Skeletal muscle tissue (tissue), 4 donors: Measurements from ENCODE around the gene CCBE1. TPM values are rescaled to one million over a fixed set of nuclear protein-coding genes. Genes with fewer than 3 reads are reported as not detected.

Experiments
- H3K27ac ChIP-seq: one replicate; pipeline ENCODE4 v1.7.0; 2013; ENCODE audit warnings: mild to moderate bottlenecking, low read depth, low read length, inconsistent platforms
- H3K27me3 ChIP-seq, 3 donors: one replicate each; pipeline ENCODE4 v1.7.0; 2013; ENCODE audit warnings: low read length in 3 of 3; ENCODE audit not compliant: control insufficient read depth in 3 of 3, insufficient read depth in 3 of 3
- H3K36me3 ChIP-seq, 3 donors: one replicate each; pipeline ENCODE4 v1.7.0; 2013; ENCODE audit warnings: low read length in 3 of 3; ENCODE audit not compliant: control insufficient read depth in 3 of 3, insufficient read depth in 3 of 3
- H3K4me1 ChIP-seq, 3 donors: one replicate each; pipeline ENCODE4 v1.7.0; 2013; ENCODE audit warnings: low read length in 3 of 3, mild to moderate bottlenecking in 3 of 3; ENCODE audit not compliant: control insufficient read depth in 3 of 3, insufficient read depth in 3 of 3
- H3K4me3 ChIP-seq, 3 donors: one replicate each; pipeline ENCODE4 v1.7.0; 2013; ENCODE audit warnings: low read length in 3 of 3
- H3K9ac ChIP-seq, 3 donors: one replicate each; pipeline ENCODE4 v1.7.0; 2013; ENCODE audit warnings: low read length in 3 of 3, mild to moderate bottlenecking in 3 of 3, moderate library complexity in 2 of 3, low read depth in 1 of 3
- H3K9me3 ChIP-seq, 3 donors: one replicate each; pipeline ENCODE4 v1.7.0; 2013; ENCODE audit warnings: low read length in 3 of 3; ENCODE audit not compliant: control insufficient read depth in 3 of 3
- total RNA-seq: library from RNA; depleted of rRNA; stranded (reverse); fragments of >200 nt; gene quantifications from one replicate; pipeline ENCODE4 v1.2.3, GENCODE V29; 2014
- donor health status: Osteomylitis.

CCBE1 gene
- total RNA-seq, 1 donor from 2014 or later = 2.6 TPM

- H3K27ac ChIP-seq = no peak overlapping the region
- H3K4me1 ChIP-seq = peaks cover 0 to 5% (median 0%) of the 10 kb centered on the region in 3 donors
- no peaks in the 10 kb centered on the region for H3K9me3 ChIP-seq
- H3K4me3 ChIP-seq = no peak overlapping the region
- H3K9ac ChIP-seq = no peak overlapping the region
- no peaks in the 10 kb centered on the region for H3K36me3 ChIP-seq
- H3K27me3 ChIP-seq = no peaks in the 10 kb centered on the region
These were observed 151.0 kb downstream of the CCBE1 start for GRCh38 chr18:59546188-59546587.

DNA sequence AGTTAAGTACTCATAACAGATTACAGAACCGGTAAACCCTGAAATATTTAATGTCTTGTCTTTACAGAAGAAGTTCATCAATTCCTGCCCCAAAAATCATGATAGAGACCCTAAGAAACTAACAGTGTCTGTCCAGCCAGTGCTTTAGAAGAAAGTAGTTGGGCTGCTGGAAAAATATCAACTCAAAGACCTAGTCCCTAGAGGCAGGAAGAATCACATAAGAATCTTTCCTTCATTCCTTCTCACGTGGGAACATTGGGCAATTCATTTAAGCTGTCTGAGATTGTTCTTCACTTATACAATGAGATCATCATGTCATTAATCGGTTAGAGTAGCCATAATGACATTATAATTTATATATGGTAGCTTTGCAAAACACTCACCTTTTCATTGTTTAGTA lies 156.4 kb downstream of the CCBE1 start:
- Histone ChIP-seq H3K9ac (no peak overlapping the region), H3K36me3 (no peaks in the 10 kb centered on the region), H3K9me3 (no peaks in the 10 kb centered on the region), H3K27me3 (peaks cover 0 to 3% (median 0%) of the 10 kb centered on the region in 3 donors), H3K4me1 (no peaks in the 10 kb centered on the region), H3K27ac (no peak overlapping the region), H3K4me3 (no peak overlapping the region)

DNA sequence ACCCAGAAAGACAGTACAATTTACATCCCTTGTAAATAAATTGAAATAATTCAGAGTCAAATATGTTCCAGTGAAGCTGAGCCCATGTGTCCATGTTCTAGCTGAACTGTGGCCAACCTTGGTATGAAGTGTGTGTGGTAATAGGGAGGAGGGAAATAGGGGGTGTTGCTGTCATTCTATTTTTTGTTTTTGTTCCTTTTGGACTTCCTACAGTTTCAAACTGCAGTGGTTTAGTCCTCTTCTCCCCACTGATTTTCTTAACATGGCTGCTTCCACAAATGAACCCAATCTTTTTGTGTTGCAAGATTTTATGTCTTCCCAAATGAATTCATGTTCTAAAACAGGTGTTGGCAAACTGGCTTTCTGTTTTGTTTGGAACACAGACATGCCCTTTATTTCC lies 156.9 kb downstream of the CCBE1 start:
- H3K27ac ChIP-seq = no peak overlapping the region
- H3K4me1 ChIP-seq = no peaks in the 10 kb centered on the region
- no peaks in the 10 kb centered on the region for H3K9me3 ChIP-seq
- H3K27me3 ChIP-seq = peaks cover 0 to 3% (median 0%) of the 10 kb centered on the region in 3 donors
- H3K36me3 ChIP-seq = no peaks in the 10 kb centered on the region
- no peak overlapping the region for H3K4me3 ChIP-seq
- H3K9ac ChIP-seq = no peak overlapping the region

- Histone ChIP-seq H3K9ac (no peak overlapping the region), H3K36me3 (no peaks in the 10 kb centered on the region), H3K4me1 (no peaks in the 10 kb centered on the region), H3K4me3 (no peak overlapping the region), H3K27me3 (peaks cover 0 to 3% (median 0%) of the 10 kb centered on the region in 3 donors), H3K27ac (no peak overlapping the region), H3K9me3 (no peaks in the 10 kb centered on the region)
These were observed 158.1 kb downstream of the CCBE1 start for GRCh38 chr18:59539108-59539507.

DNA sequence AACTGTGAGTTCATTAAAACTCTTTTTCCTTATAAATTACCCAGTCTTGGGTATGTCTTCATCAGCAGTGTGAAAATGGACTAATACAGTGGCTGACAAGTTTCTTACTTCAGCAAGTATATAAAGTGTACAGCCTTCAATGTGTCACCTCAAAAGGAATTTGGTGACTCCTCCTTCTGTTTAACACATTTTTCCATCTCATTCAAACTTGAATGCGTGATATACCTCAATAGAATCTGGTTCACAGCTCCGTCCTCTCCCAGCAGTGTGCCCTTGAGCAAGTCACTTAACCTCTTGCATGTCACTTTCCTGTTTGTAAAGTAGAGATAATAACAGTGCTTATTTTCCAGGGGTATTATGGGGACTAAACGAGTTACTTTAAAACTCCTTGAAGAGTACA lies 159.6 kb downstream of the CCBE1 start:
- no peak overlapping the region for H3K4me3 ChIP-seq

GRCh38 chr18:59536166-59536565 lies 161.1 kb downstream of the CCBE1 start:
- H3K9ac ChIP-seq = no peak overlapping the region
- H3K27me3 ChIP-seq = peaks cover 0 to 3% (median 0%) of the 10 kb centered on the region in 3 donors

More for the DNA sequence above, 159.6 kb downstream of the CCBE1 start:
- no peak overlapping the region for H3K27ac ChIP-seq
- peaks cover 0 to 3% (median 0%) of the 10 kb centered on the region in 3 donors for H3K27me3 ChIP-seq
- no peaks in the 10 kb centered on the region for H3K4me1 ChIP-seq
- no peaks in the 10 kb centered on the region for H3K36me3 ChIP-seq
- H3K9ac ChIP-seq = no peak overlapping the region
- no peaks in the 10 kb centered on the region for H3K9me3 ChIP-seq

GRCh38 chr18:59535055-59535454 lies 162.2 kb downstream of the CCBE1 start:
- H3K9ac ChIP-seq = no peak overlapping the region
- H3K27me3 ChIP-seq = no peaks in the 10 kb centered on the region

More at GRCh38 chr18:59536166-59536565, 161.1 kb downstream of the CCBE1 start:
- no peak overlapping the region for H3K4me3 ChIP-seq
- no peaks in the 10 kb centered on the region for H3K9me3 ChIP-seq
- no peaks in the 10 kb centered on the region for H3K36me3 ChIP-seq
- H3K4me1 ChIP-seq = no peaks in the 10 kb centered on the region
- H3K27ac ChIP-seq = no peak overlapping the region

DNA sequence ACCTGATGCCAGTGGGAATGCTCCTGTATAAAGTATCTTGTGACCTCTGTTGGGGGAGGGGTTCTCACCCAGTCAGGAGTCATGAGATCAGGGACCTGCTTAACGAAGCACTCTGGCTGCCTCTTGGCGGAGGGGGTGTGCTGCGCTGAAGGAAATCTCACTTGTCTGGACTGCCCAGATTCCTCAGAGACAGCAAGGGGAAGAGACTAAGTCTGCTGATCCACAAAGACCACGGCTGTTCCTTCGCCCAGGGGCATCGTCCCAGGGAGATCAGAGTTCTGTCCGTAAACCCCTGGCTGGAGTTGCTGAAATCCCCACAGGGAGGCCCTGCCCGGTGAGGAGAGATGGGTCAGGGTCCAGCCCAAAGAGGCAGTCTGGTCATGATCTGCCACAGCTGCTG lies 168.4 kb downstream of the CCBE1 start:
- H3K27ac ChIP-seq = no peak overlapping the region
- no peak overlapping the region for H3K9ac ChIP-seq
- H3K4me3 ChIP-seq = no peak overlapping the region

More at GRCh38 chr18:59535055-59535454, 162.2 kb downstream of the CCBE1 start:
- H3K4me1 ChIP-seq = no peaks in the 10 kb centered on the region
- H3K27ac ChIP-seq = no peak overlapping the region
- no peak overlapping the region for H3K4me3 ChIP-seq
- no peaks in the 10 kb centered on the region for H3K36me3 ChIP-seq
- no peaks in the 10 kb centered on the region for H3K9me3 ChIP-seq

DNA sequence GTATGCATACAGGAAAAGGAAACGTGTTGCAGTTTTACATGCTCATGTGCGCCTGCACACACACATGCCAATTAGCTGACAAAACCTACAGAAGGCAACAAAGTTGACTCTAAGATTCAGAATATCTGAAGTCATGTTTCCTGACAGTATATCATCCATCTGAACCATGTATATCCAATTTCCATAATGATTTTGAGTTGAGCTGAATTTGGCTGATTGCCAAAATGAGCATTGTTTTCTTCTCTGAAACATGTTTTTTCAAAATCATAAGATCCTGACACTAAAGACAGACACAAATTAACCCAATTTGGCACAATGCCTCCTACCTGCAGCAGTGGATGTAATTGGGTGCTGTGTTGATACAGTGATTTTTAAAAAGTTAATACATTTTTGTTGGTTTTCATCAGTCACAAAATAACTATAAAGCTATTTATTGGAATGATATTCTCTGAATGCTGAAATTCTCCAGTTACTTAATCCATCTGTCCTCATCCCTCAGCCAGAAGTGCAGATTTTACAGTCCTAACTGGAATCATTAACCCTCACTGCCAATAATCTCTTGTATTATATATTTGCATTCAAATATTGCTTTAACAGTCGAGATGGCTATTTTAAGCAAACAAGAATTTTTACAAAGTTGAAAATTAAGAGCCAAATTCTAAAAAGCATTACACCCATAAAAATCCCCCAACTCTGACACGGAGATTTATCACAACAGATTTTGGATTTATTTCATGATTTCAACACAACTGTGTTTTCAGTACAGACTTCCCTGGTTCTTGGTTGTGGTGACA lies 176.5 kb downstream of the CCBE1 start:
- no peaks in the 10 kb centered on the region for H3K27me3 ChIP-seq
- no peak overlapping the region for H3K4me3 ChIP-seq
- H3K9me3 ChIP-seq = no peaks in the 10 kb centered on the region
- no peak overlapping the region for H3K27ac ChIP-seq
- no peaks in the 10 kb centered on the region for H3K36me3 ChIP-seq
- no peak overlapping the region for H3K9ac ChIP-seq
- H3K4me1 ChIP-seq = no peaks in the 10 kb centered on the region

More for the DNA sequence above, 168.4 kb downstream of the CCBE1 start:
- Histone ChIP-seq H3K27me3 (no peaks in the 10 kb centered on the region), H3K9me3 (no peaks in the 10 kb centered on the region), H3K4me1 (no peaks in the 10 kb centered on the region), H3K36me3 (no peaks in the 10 kb centered on the region)

GRCh38 chr18:59518705-59519104 lies 178.5 kb downstream of the CCBE1 start:
- H3K4me1 ChIP-seq = peaks cover 3 to 10% (median 4%) of the 10 kb centered on the region in 3 donors
- no peak overlapping the region for H3K9ac ChIP-seq
- no peak overlapping the region for H3K4me3 ChIP-seq
- no peak overlapping the region for H3K27ac ChIP-seq
- no peaks in the 10 kb centered on the region for H3K9me3 ChIP-seq
- no peaks in the 10 kb centered on the region for H3K36me3 ChIP-seq
- H3K27me3 ChIP-seq = peaks cover 0 to 4% (median 0%) of the 10 kb centered on the region in 3 donors
